ENCODE measurements around the gene SMC1B.

SMC1B gene, protein sequence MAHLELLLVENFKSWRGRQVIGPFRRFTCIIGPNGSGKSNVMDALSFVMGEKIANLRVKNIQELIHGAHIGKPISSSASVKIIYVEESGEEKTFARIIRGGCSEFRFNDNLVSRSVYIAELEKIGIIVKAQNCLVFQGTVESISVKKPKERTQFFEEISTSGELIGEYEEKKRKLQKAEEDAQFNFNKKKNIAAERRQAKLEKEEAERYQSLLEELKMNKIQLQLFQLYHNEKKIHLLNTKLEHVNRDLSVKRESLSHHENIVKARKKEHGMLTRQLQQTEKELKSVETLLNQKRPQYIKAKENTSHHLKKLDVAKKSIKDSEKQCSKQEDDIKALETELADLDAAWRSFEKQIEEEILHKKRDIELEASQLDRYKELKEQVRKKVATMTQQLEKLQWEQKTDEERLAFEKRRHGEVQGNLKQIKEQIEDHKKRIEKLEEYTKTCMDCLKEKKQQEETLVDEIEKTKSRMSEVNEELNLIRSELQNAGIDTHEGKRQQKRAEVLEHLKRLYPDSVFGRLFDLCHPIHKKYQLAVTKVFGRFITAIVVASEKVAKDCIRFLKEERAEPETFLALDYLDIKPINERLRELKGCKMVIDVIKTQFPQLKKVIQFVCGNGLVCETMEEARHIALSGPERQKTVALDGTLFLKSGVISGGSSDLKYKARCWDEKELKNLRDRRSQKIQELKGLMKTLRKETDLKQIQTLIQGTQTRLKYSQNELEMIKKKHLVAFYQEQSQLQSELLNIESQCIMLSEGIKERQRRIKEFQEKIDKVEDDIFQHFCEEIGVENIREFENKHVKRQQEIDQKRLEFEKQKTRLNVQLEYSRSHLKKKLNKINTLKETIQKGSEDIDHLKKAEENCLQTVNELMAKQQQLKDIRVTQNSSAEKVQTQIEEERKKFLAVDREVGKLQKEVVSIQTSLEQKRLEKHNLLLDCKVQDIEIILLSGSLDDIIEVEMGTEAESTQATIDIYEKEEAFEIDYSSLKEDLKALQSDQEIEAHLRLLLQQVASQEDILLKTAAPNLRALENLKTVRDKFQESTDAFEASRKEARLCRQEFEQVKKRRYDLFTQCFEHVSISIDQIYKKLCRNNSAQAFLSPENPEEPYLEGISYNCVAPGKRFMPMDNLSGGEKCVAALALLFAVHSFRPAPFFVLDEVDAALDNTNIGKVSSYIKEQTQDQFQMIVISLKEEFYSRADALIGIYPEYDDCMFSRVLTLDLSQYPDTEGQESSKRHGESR

DNA sequence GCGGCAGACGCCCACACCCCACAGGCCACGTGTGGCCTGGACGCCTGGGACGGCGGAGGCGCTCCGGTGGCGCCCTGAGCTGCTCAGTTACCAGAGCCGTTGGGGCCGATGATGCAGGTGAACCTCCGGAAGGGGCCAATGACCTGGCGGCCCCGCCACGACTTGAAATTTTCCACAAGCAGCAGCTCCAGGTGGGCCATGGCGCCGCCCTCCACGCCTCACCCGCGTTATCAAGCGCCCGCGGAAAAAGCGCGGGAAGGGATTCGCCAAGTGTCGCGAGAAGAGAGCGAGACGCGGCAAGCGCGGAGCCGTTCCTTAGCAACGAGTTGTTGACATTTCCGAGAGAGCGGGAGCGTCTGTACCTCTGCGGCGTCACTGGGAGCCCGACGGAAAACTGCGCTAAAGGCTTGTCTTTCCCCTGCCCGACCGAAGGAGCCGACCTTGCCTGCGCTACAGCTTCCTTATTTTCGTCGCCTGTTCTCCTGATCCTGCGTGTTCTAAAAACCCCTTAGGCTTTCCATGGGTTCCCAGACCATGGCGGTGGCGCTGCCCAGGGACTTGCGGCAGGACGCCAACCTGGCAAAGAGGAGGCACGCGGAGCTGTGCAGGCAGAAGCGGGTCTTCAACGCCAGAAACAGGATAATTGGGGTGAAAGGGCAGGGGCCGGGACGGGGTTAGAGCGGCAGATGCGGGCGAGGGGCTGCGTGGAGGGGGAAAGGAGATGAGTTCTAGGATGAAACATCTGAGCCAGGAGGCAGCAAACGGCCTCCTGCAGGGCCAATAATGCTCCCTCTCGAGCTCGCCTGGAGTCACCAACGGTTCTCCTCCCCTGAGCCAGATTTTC, at the start of gene SMC1B, which contains the start of gene RIBC2:
Gene SMC1B (minus strand): TSS at position 232 of the 844 bp plus-strand sequence. CDS start 32 bp downstream, at position 200.
Gene RIBC2 (plus strand): TSS at position 326 of the 844 bp plus-strand sequence. CDS start 194 bp downstream, at position 520.
- Mint-ChIP-seq H3K36me3 (peaks cover 8% of the 10 kb centered on the region), H3K27ac (peak within 1 kb of the TSS; percentile 65), H3K4me1 (peaks cover 26% of the 10 kb centered on the region), H3K9me3 (no peaks in the 10 kb centered on the region), H3K27me3 (peaks cover 11% of the 10 kb centered on the region), H3K4me3 (peak within 1 kb of the TSS; percentile 80)
- CTCF ChIA-PET = interaction anchor here (1.7 kb wide), 1 partner anchor 20 kb away, joined by 7 read pairs; no protein-coding TSS in a partner anchor
- peak; percentile 91 for DNase-seq

DNA sequence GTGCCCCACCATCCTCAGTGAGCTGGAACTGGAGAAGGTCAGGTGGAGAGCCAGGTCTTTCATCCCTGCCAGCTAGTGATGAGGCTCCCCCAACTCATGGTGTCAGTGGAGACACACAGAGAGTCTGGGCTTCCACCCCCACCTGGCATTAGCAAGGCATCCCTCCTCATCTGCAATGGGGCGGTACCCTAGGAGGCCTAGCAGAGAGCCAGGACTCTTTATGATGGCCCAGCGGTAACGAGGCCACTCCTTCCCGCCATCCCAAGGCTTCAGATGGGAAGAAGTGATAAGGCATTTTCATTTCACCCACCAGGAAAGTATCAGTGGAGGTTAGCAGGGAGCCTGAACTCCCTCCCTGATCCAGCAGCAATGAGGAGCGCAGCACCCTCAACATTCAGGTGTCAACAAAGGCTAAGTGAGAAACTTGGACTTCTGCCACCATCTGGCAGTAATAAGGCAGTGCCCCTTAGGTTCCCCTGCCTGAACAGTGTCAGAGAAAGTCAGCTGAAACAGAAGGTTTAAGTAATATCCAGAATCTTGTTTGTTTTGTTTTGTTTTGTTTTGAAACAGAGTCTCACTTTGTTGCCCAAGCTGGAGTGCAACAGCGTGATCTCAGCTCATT, 48.7 kb upstream of the SMC1B start:
- CTCF ChIA-PET = interaction anchor here (0.8 to 2.0 kb wide), 3 partner anchors 9 to 22 kb away, joined by 3 to 7 read pairs (median 4); no protein-coding TSS in a partner anchor
- Mint-ChIP-seq H3K27me3 (peaks cover 16% of the 10 kb centered on the region), H3K27ac (no peak overlapping the region), H3K36me3 (no peaks in the 10 kb centered on the region), H3K4me3 (no peak overlapping the region), H3K4me1 (no peaks in the 10 kb centered on the region), H3K9me3 (no peaks in the 10 kb centered on the region)
- DNase-seq = no peak

DNA sequence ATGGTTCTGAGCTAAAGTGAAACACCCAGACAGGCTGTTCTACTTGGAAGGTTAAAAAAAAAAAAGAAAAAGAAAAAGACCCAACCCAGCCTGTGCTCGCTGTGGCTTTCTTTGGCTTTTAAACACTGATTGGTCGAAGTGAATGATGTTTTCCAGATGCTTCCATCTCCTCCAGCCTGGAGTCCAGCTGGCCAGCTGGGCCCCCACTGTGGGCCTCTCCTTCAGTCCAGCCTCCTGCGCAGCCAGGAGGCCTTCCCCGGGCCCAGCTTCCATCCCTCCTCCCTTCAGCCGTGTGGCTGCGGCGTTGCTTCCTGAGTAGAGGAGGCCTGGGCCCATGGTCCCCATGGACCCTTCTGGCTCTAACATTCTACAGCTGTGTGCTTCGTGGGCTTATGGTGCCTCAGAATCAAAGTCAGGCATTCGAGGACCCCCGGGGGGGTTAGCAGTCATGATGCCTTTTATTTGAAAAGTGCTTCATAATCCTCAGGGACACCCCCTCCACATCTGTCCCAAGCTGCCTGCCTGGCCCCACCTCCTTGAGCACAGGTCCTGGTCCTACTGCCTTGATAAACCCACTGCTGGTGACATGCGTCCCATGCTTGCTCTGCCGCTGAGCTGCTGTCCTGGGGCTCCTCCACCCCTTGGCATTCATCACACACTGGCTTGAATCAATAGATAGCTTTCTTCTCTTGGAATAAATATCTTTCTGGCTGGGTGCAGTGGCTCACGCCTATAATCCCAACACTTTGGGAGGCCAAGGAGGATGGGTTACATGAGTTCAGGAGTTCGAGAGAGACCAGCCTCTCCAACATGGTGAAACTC, 47.1 kb upstream of the SMC1B start:
- Mint-ChIP-seq H3K27ac (no peak overlapping the region), H3K4me1 (no peaks in the 10 kb centered on the region), H3K9me3 (no peaks in the 10 kb centered on the region), H3K36me3 (no peaks in the 10 kb centered on the region), H3K4me3 (no peak overlapping the region), H3K27me3 (peaks cover 17% of the 10 kb centered on the region)
- CTCF ChIA-PET = no interaction called here
- no peak for DNase-seq

DNA sequence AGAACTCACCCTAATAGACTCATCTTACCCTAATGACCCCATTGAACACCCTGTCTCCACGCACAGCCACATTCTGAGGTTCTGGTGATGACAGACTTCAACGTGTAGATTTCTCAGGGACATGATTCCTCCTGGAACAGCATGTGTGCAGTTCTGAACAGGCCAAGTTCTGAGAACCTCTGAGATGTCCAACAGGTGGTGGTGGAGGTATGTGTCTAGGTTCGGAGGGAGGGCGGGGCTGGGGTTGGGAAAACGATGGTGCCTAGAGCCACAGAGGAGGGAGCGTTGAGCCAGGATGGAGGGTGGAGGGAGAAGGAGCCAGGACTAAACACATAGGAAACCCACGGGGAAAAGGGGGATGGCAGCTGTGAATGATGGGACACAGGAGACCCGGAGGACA, 45.8 kb upstream of the SMC1B start:
- H3K27ac Mint-ChIP-seq = no peak overlapping the region
- CTCF ChIA-PET = no interaction called here
- peaks cover 14% of the 10 kb centered on the region for H3K27me3 Mint-ChIP-seq
- no peaks in the 10 kb centered on the region for H3K4me1 Mint-ChIP-seq
- no peaks in the 10 kb centered on the region for H3K36me3 Mint-ChIP-seq
- DNase-seq = no peak
- H3K9me3 Mint-ChIP-seq = no peaks in the 10 kb centered on the region
- H3K4me3 Mint-ChIP-seq = no peak overlapping the region

DNA sequence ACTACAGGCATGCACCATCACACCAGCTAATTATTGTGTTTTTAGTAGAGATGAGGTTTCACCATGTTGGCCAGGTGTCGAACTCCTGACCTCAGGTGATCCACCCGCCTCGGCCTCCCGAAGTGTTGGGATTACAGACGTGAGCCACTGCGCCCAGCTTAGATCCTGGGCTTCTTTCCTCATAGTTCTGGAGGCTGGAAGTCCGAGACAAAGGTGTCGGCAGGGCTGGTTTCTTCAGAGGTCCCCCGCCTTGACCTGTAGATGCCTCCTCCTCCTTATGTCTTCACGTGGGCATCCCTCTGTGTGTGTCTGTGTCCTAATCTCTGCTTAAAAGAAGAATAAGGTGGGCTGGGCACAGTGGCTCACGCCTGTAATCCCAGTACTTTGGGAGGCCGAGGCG, 45.1 kb upstream of the SMC1B start:
- no peak for DNase-seq
- Mint-ChIP-seq H3K4me3 (no peak overlapping the region), H3K27me3 (peaks cover 11% of the 10 kb centered on the region), H3K4me1 (no peaks in the 10 kb centered on the region), H3K9me3 (no peaks in the 10 kb centered on the region), H3K27ac (no peak overlapping the region), H3K36me3 (no peaks in the 10 kb centered on the region)
- CTCF ChIA-PET = no interaction called here

DNA sequence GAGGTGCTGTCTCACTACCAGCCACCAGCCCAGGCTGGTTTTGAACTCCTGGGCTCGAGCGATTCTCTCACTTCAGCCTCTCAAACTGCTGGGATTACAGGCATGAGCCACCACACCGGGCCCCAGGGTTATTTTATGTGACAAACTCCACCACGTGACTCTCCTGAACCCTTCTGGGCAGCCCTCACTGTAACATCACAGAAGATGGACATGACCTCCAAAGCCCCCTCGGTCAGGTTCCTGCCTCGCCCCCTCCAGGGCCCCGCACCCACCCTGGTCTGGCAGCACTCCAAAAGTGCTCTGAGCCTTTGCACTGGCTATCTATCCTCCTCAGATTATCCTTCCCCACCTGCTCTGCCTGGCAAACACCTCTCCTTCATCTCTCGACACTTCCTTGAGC, 43.4 kb upstream of the SMC1B start:
- peaks cover 16% of the 10 kb centered on the region for H3K27me3 Mint-ChIP-seq
- H3K4me1 Mint-ChIP-seq = no peaks in the 10 kb centered on the region
- H3K36me3 Mint-ChIP-seq = no peaks in the 10 kb centered on the region
- H3K9me3 Mint-ChIP-seq = no peaks in the 10 kb centered on the region
- H3K27ac Mint-ChIP-seq = no peak overlapping the region
- H3K4me3 Mint-ChIP-seq = no peak overlapping the region
- CTCF ChIA-PET = no interaction called here
- no peak for DNase-seq

DNA sequence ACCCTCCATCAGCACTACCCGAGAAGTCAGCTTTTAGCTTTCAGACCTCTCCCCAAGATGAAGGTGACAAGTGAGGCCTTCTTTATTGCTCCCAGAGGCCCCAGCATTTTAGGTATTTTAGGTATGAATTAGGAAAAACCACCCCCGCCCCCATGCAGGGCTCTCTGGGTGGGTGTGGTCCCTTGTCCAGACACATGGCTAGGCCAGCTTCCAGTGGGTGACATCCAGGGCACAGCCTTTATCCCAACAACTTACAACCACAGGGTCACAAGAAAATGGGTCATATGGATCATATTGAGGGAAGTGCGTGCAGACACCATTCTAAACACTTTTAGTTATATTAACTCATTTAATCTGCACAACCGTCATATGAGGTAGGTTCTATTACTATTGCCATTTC, 42.2 kb upstream of the SMC1B start:
- peaks cover 16% of the 10 kb centered on the region for H3K27me3 Mint-ChIP-seq
- CTCF ChIA-PET = no interaction called here
- DNase-seq = no peak
- no peaks in the 10 kb centered on the region for H3K9me3 Mint-ChIP-seq
- no peaks in the 10 kb centered on the region for H3K36me3 Mint-ChIP-seq
- no peak overlapping the region for H3K4me3 Mint-ChIP-seq
- H3K4me1 Mint-ChIP-seq = no peaks in the 10 kb centered on the region
- H3K27ac Mint-ChIP-seq = no peak overlapping the region

DNA sequence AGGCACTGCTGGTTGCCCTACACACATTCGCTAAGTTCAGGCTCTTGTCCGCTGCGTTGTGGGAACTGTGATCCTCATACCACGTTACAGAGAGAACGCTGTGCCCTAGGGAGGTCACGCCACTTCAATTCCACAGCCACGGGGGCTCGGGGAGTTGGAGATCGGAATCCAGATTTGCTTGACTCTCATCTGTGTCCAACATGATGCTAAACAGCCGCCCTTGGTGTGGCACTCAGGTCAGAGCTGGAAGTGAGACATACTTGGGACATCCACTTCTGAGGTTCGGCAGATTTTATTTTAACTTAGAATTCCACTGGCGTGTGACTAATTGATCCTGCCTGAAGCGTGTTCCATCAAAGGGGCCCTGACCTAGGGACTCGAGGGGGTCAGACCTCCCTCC, 41.8 kb upstream of the SMC1B start:
- H3K4me1 Mint-ChIP-seq = no peaks in the 10 kb centered on the region
- DNase-seq = no peak
- H3K9me3 Mint-ChIP-seq = no peaks in the 10 kb centered on the region
- no peaks in the 10 kb centered on the region for H3K36me3 Mint-ChIP-seq
- CTCF ChIA-PET = no interaction called here
- H3K4me3 Mint-ChIP-seq = no peak overlapping the region
- H3K27me3 Mint-ChIP-seq = peaks cover 16% of the 10 kb centered on the region
- no peak overlapping the region for H3K27ac Mint-ChIP-seq

DNA sequence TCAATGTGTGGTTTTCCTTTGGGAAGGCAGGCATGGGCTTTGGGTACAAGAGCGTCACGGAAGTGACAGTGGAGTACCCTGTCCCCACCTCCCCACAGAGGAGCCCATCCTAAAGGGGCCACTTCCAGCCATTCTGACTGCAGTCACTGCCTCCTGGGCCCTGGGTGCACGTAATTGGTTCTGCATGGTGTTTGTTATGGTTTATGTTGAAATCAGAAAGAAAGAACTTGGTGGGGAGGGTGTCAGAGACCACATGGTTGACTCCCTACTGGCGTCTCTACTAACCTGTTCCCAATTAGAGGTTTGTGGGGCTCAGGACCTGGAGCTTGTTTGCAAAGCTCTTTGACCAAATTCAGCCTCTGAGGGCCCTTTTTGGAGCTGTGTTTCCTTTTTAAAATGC, 40.9 kb upstream of the SMC1B start:
- Mint-ChIP-seq H3K9me3 (no peaks in the 10 kb centered on the region), H3K27me3 (peaks cover 16% of the 10 kb centered on the region), H3K4me3 (no peak overlapping the region), H3K27ac (no peak overlapping the region), H3K4me1 (no peaks in the 10 kb centered on the region), H3K36me3 (no peaks in the 10 kb centered on the region)
- CTCF ChIA-PET = no interaction called here
- no peak for DNase-seq

DNA sequence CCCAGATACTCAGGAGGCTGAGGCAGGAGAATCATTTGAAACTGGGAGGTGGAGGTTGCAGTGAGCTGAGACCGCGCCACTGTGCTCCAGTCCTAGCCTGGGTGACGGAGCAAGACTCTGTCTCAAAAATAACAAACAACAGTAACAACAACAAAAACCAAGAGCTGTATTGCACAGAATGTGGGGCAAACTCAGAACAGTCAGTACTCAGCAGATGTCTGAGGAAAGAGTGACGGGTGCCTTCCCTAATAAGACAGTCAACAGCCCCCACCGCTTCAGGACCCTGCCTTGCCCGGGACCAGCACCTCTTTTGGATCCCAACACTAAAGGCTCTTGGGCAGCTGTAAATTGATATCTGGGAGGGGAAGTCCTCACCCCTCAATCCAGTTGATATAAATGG, 40.4 kb upstream of the SMC1B start:
- no peaks in the 10 kb centered on the region for H3K36me3 Mint-ChIP-seq
- no peaks in the 10 kb centered on the region for H3K4me1 Mint-ChIP-seq
- H3K27ac Mint-ChIP-seq = no peak overlapping the region
- H3K9me3 Mint-ChIP-seq = no peaks in the 10 kb centered on the region
- H3K4me3 Mint-ChIP-seq = no peak overlapping the region
- CTCF ChIA-PET = no interaction called here
- peaks cover 16% of the 10 kb centered on the region for H3K27me3 Mint-ChIP-seq
- DNase-seq = no peak

DNA sequence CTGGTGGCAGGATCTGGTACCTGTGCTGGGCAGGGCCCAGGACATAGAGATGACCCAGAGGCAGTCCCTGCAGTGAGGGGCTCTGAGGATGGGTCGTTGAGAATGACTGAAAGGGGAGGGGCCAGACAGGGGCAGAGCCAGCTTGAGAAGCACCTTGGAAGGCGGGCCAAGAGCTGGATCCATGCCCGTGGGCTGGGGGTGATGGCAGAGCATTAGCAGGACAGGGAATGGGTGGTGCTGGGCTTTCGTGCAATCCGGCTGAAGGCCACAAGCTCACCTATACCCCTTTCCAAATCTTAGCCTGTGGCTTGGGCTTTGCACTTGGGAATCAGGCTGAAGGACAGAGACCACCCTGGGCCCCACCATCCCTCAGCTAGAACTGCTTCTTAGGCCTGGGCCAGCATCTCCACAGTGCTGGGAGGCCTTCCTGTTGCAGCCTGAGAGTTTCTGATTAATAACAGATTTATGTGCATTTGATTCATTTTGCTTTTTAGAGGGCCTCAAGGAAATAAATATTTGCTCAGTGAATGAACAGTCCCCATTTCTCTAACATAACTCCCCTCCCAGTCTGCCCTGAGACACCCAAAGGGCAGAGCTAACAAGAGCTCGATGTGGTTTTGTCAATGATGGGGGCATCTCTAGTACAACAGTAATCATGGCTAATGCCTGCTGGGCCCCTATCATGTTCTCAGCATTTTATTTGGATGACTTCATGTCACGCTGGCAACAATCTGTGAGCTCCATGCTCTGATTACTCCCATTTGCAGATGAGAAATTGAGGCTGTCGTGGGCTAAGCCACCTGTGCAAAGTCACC, 39.4 kb upstream of the SMC1B start:
- no peaks in the 10 kb centered on the region for H3K4me1 Mint-ChIP-seq
- no peak for DNase-seq
- no peak overlapping the region for H3K27ac Mint-ChIP-seq
- H3K4me3 Mint-ChIP-seq = no peak overlapping the region
- H3K27me3 Mint-ChIP-seq = peaks cover 16% of the 10 kb centered on the region
- no peaks in the 10 kb centered on the region for H3K9me3 Mint-ChIP-seq
- CTCF ChIA-PET = interaction anchor here (1.0 kb wide), 1 partner anchor 176 kb away, joined by 3 read pairs; no protein-coding TSS in a partner anchor
- no peaks in the 10 kb centered on the region for H3K36me3 Mint-ChIP-seq

DNA sequence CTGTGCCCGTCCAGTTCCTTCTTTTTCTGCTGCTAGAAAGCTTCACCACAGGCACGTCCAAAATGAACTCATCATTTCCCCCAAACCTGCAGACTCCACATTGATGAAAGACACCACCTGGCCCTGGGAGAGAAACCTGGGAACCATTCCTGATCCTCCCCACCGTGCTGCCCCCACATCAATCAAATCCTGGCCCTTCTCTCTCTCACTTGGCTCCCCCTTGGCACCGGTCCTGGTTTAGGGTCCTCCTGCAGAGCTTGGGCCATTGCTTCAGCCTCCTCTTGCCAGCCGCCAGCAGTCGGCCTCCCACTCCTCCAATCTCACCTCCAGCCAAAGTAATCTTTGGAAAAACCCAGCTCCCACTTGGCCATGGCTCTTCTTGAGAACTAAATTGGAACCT, 38.6 kb upstream of the SMC1B start:
- CTCF ChIA-PET = no interaction called here
- no peak overlapping the region for H3K27ac Mint-ChIP-seq

More for the DNA sequence above, 38.6 kb upstream of the SMC1B start:
- Mint-ChIP-seq H3K4me1 (no peaks in the 10 kb centered on the region), H3K36me3 (no peaks in the 10 kb centered on the region), H3K4me3 (no peak overlapping the region), H3K27me3 (peaks cover 14% of the 10 kb centered on the region), H3K9me3 (no peaks in the 10 kb centered on the region)
- no peak for DNase-seq
